ENCODE data around the gene GDAP1L1.

The GDAP1L1 gene

DNA sequence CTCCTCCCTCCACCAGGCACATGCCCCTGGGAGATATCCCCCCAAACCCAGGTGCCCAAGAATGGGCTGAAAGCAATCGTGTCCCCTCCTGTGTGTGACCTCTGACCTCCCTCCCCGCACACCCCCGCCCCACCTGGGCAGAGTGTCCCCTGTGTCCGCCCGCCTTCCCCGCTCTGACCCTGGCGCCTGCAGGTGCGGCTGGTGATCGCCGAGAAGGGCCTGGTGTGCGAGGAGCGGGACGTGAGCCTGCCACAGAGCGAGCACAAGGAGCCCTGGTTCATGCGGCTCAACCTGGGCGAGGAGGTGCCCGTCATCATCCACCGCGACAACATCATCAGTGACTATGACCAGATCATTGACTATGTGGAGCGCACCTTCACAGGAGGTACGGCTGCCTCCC, 9.9 kb downstream of the GDAP1L1 start:
- H3K36me3 ChIP-seq (ENCODE audit: control insufficient read depth, insufficient read depth, low read length), result no peaks in the 10 kb centered on the region
- H3K4me1 ChIP-seq, result no peaks in the 10 kb centered on the region
- no peak overlapping the region for H3K9ac ChIP-seq
- H3K79me2 ChIP-seq, result peaks cover 37% of the 10 kb centered on the region
- no peak overlapping the region for H3K4me3 ChIP-seq (ENCODE audit: low read depth, low read length)
- H3K27ac ChIP-seq, result no peak overlapping the region
- no peak overlapping the region for H2AFZ ChIP-seq
- H3K27me3 ChIP-seq (ENCODE audit: control insufficient read depth, insufficient read depth, low read length), result no peaks in the 10 kb centered on the region
- TF ChIP-seq CTCF (IDR thresholded peaks at IDR 0.05), result no peak
- no peak overlapping the region for H3K4me2 ChIP-seq (ENCODE audit: low read length)
- H3K9me3 ChIP-seq (ENCODE audit: control insufficient read depth, low read length), result no peaks in the 10 kb centered on the region

DNA sequence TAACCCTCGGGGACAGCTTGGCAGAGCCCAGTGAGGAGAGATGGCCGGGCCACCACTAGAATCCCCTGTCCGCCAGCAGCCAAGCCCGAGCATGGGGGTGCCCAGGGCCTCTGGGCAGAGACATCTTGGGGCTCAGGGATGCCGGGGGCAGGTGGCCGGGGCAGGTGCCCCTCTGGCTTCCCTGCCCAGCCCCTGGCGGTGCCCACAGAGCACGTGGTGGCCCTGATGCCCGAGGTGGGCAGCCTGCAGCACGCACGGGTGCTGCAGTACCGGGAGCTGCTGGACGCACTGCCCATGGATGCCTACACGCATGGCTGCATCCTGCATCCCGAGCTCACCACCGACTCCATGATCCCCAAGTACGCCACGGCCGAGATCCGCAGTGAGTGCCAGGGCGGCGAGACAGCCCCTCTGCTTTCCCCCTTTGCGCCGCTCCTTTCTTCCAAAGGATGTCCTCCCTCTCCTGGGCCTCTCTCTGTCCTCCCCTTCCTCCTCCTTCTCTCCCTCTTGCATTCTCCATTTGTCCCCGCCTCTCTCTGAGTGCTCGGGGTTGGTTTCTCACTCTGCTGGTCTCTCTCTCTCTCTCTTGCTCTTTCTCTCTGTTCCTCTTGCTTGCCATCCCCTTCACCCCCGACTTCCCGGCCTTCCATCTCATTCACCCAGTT, 11.2 kb downstream of the GDAP1L1 start:
- H3K4me3 ChIP-seq (ENCODE audit: low read depth, low read length), result no peak overlapping the region
- H3K4me1 ChIP-seq, result no peaks in the 10 kb centered on the region
- no peaks in the 10 kb centered on the region for H3K27me3 ChIP-seq (ENCODE audit: control insufficient read depth, insufficient read depth, low read length)
- no peak overlapping the region for H3K27ac ChIP-seq
- H3K9ac ChIP-seq, result no peak overlapping the region
- no peaks in the 10 kb centered on the region for H3K36me3 ChIP-seq (ENCODE audit: control insufficient read depth, insufficient read depth, low read length)
- no peak for TF ChIP-seq CTCF (IDR thresholded peaks at IDR 0.05)
- H3K4me2 ChIP-seq (ENCODE audit: low read length), result no peak overlapping the region
- no peak overlapping the region for H2AFZ ChIP-seq
- peaks cover 27% of the 10 kb centered on the region for H3K79me2 ChIP-seq
- H3K9me3 ChIP-seq (ENCODE audit: control insufficient read depth, low read length), result no peaks in the 10 kb centered on the region

- no peaks in the 10 kb centered on the region for H3K36me3 ChIP-seq (ENCODE audit: control insufficient read depth, insufficient read depth, low read length)
- no peak overlapping the region for H3K27ac ChIP-seq
- no peak overlapping the region for H3K4me3 ChIP-seq (ENCODE audit: low read depth, low read length)
- TF ChIP-seq CTCF (IDR thresholded peaks at IDR 0.05), result no peak
- H3K79me2 ChIP-seq, result peaks cover 2% of the 10 kb centered on the region
- no peak overlapping the region for H2AFZ ChIP-seq
- no peaks in the 10 kb centered on the region for H3K9me3 ChIP-seq (ENCODE audit: control insufficient read depth, low read length)
- no peaks in the 10 kb centered on the region for H3K27me3 ChIP-seq (ENCODE audit: control insufficient read depth, insufficient read depth, low read length)
- H3K4me1 ChIP-seq, result no peaks in the 10 kb centered on the region
- no peak overlapping the region for H3K9ac ChIP-seq
- no peak overlapping the region for H3K4me2 ChIP-seq (ENCODE audit: low read length)
Observed at GRCh38 chr20:44264287-44264686, 17.2 kb downstream of the GDAP1L1 start.

DNA sequence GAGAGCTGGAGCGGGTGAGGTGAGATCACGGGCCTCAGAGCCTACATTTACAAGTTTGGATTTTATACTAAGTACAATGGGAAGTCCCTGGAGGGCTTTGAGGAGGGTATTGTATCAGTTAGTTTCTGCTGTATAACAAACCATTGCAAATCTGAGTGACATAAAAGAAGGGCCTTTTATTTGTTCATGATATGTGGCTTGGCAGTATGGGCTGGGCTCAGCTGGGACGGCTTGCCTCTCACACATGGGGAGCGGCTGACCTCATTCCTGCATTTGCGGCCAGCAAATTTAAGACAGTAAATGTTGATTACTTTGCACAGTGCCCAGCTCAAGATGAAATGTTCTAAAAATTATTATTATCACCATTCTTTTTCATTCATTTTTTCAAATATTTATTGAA, 21.7 kb downstream of the GDAP1L1 start:
- Histone ChIP-seq H3K4me2 (ENCODE audit: low read length) (no peak overlapping the region), H3K27me3 (ENCODE audit: control insufficient read depth, insufficient read depth, low read length) (no peaks in the 10 kb centered on the region), H3K4me1 (no peaks in the 10 kb centered on the region), H3K4me3 (ENCODE audit: low read depth, low read length) (no peak overlapping the region), H2AFZ (no peak overlapping the region), H3K79me2 (no peaks in the 10 kb centered on the region), H3K36me3 (ENCODE audit: control insufficient read depth, insufficient read depth, low read length) (no peaks in the 10 kb centered on the region), H3K9me3 (ENCODE audit: control insufficient read depth, low read length) (no peaks in the 10 kb centered on the region), H3K9ac (no peak overlapping the region), H3K27ac (no peak overlapping the region)
- no peak for TF ChIP-seq CTCF (IDR thresholded peaks at IDR 0.05)
